ENCODE measurements around the gene ID2. TPM values are rescaled to one million over a fixed set of nuclear protein-coding genes. Genes with fewer than 3 reads are reported as not detected.

ID2 gene
- total and polyA plus RNA-seq, 3 donors from 2014 or later: 31.3 to 87.2 (median 48.8) TPM

- no peak for TF ChIP-seq CTCF (IDR thresholded peaks at IDR 0.05)
- no peak for TF ChIP-seq POLR2A (IDR thresholded peaks at IDR 0.05)
- H3K4me1 ChIP-seq: no peaks in the 10 kb centered on the region
- no peak overlapping the region for H3K27ac ChIP-seq
- intact Hi-C loops (cut with DNase I; ENCODE audit: low total_unique reads): no loop called here
- 71 to 79% methylated on average over 7 of the region's 7 CpGs for WGBS, 2 donors
- H3K36me3 ChIP-seq (ENCODE audit: low read depth, missing control alignments): no peaks in the 10 kb centered on the region
- no peak overlapping the region for H3K4me3 ChIP-seq
- H3K27me3 ChIP-seq: no peaks in the 10 kb centered on the region
- DNase-seq: no peak
- H3K9me3 ChIP-seq: no peaks in the 10 kb centered on the region
Measured at GRCh38 chr2:8643250-8643995, 38.4 kb upstream of the ID2 start.

GRCh38 chr2:8643996-8644356, 37.9 kb upstream of the ID2 start:
- no peak overlapping the region for H3K27ac ChIP-seq

GRCh38 chr2:8644605-8645175, 37.2 kb upstream of the ID2 start:
- Histone ChIP-seq H3K27ac (no peak overlapping the region), H3K4me1 (no peaks in the 10 kb centered on the region), H3K36me3 (ENCODE audit: low read depth, missing control alignments) (no peaks in the 10 kb centered on the region), H3K4me3 (peak overlapping the region in 1 of 2 donors; percentile 51), H3K27me3 (no peaks in the 10 kb centered on the region), H3K9me3 (no peaks in the 10 kb centered on the region)
- TF ChIP-seq POLR2A (IDR thresholded peaks at IDR 0.05): no peak
- no peak for TF ChIP-seq CTCF (IDR thresholded peaks at IDR 0.05)
- intact Hi-C loops (cut with DNase I; ENCODE audit: low total_unique reads): no loop called here
- 70 to 92% methylated on average over 14 to 19 of the region's 19 CpGs for WGBS, 2 donors
- no peak for DNase-seq

More at GRCh38 chr2:8643996-8644356, 37.9 kb upstream of the ID2 start:
- DNase-seq: no peak
- no peaks in the 10 kb centered on the region for H3K36me3 ChIP-seq (ENCODE audit: low read depth, missing control alignments)
- no peaks in the 10 kb centered on the region for H3K27me3 ChIP-seq
- WGBS, 2 donors: 91 to 92% methylated on average over 5 of the region's 5 CpGs
- TF ChIP-seq POLR2A (IDR thresholded peaks at IDR 0.05): no peak
- TF ChIP-seq CTCF (IDR thresholded peaks at IDR 0.05): no peak
- H3K9me3 ChIP-seq: no peaks in the 10 kb centered on the region
- no peaks in the 10 kb centered on the region for H3K4me1 ChIP-seq
- H3K4me3 ChIP-seq: no peak overlapping the region
- intact Hi-C loops (cut with DNase I; ENCODE audit: low total_unique reads): no loop called here

- no peaks in the 10 kb centered on the region for H3K27me3 ChIP-seq
- H3K4me1 ChIP-seq: no peaks in the 10 kb centered on the region
- 79 to 89% methylated on average over 15 to 51 of the region's 51 CpGs for WGBS, 2 donors
- H3K36me3 ChIP-seq (ENCODE audit: low read depth, missing control alignments): no peaks in the 10 kb centered on the region
- no peak overlapping the region for H3K27ac ChIP-seq
- H3K4me3 ChIP-seq: peak overlapping the region; percentile 7 to 51
- no peak for TF ChIP-seq POLR2A (IDR thresholded peaks at IDR 0.05)
- no peak for TF ChIP-seq CTCF (IDR thresholded peaks at IDR 0.05)
- no peak for DNase-seq
- intact Hi-C loops (cut with DNase I; ENCODE audit: low total_unique reads): no loop called here
- H3K9me3 ChIP-seq: no peaks in the 10 kb centered on the region
Measured at GRCh38 chr2:8645176-8645831, 36.6 kb upstream of the ID2 start.
